ENCODE data around the gene ZNF732.
"Not testable (repeated sequence)": the region's sequence is repeated elsewhere in the genome, so short reads cannot be mapped to it uniquely, and the experiment has no call there.

Gene ZNF732

GRCh38 chr4:304969-305680 lies at the start of gene ZNF732:
Gene ZNF732, minus strand, starts transcription at chr4:305474. Its CDS starts 164 bp downstream, at chr4:305310.
- peak; percentile 91 for DNase-seq (ENCODE audit: low read depth)

GRCh38 chr4:340011-340410 lies 34.7 kb upstream of the ZNF732 start:
- DNase-seq (ENCODE audit: low read depth) = no peak

- no peak for DNase-seq (ENCODE audit: low read depth)
These were observed 33.5 kb upstream of the ZNF732 start for GRCh38 chr4:338759-339097.

GRCh38 chr4:337932-338758 lies 32.9 kb upstream of the ZNF732 start:
- DNase-seq (ENCODE audit: low read depth) = peak; percentile 74

GRCh38 chr4:337143-337931 lies 32.1 kb upstream of the ZNF732 start, which contains the start of gene ZNF141:
Gene ZNF141, plus strand, starts transcription at chr4:337814. Its CDS starts 170 bp downstream, at chr4:337984.
- peak; percentile 99 for DNase-seq (ENCODE audit: low read depth)

- DNase-seq (ENCODE audit: low read depth) = no peak
These were observed 31.5 kb upstream of the ZNF732 start for GRCh38 chr4:336893-337142.

GRCh38 chr4:336099-336892 lies 31.0 kb upstream of the ZNF732 start:
- DNase-seq (ENCODE audit: low read depth) = peak; percentile 11

- DNase-seq (ENCODE audit: low read depth) = no peak
These were observed 30.2 kb upstream of the ZNF732 start for GRCh38 chr4:335515-335914.

GRCh38 chr4:328729-329128 lies 23.5 kb upstream of the ZNF732 start:
- DNase-seq (ENCODE audit: low read depth) = no peak

- no peak for DNase-seq (ENCODE audit: low read depth)
These were observed 9.1 kb upstream of the ZNF732 start for GRCh38 chr4:314296-314903.

- DNase-seq (ENCODE audit: low read depth) = no peak
These were observed 4.5 kb upstream of the ZNF732 start for GRCh38 chr4:309807-310206.

- DNase-seq (ENCODE audit: low read depth) = no peak
These were observed 1.3 kb upstream of the ZNF732 start for GRCh38 chr4:306551-306961.

GRCh38 chr4:304516-304915 lies 758 bp downstream of the ZNF732 start:
- not testable (repeated sequence) for DNase-seq (ENCODE audit: low read depth)

GRCh38 chr4:302381-302780 lies 2.9 kb downstream of the ZNF732 start:
- no peak for DNase-seq (ENCODE audit: low read depth)

GRCh38 chr4:294732-295131 lies 10.5 kb downstream of the ZNF732 start:
- DNase-seq (ENCODE audit: low read depth) = no peak

GRCh38 chr4:288891-289290 lies 16.4 kb downstream of the ZNF732 start:
- peak; percentile 28 for DNase-seq (ENCODE audit: low read depth)

GRCh38 chr4:273309-274017 lies 31.8 kb downstream of the ZNF732 start:
- DNase-seq (ENCODE audit: low read depth) = peak; percentile 4

- DNase-seq (ENCODE audit: low read depth) = no peak
These were observed 33.7 kb downstream of the ZNF732 start for GRCh38 chr4:271492-272103.

- not testable (repeated sequence) for DNase-seq (ENCODE audit: low read depth)
These were observed 46.0 kb downstream of the ZNF732 start for GRCh38 chr4:259240-259639.

GRCh38 chr4:256492-256891 lies 48.8 kb downstream of the ZNF732 start:
- no peak for DNase-seq (ENCODE audit: low read depth)
